Activated CD8-positive, alpha-beta memory T cell treated with anti-CD3 and anti-CD28 coated beads for 1 hour (primary cell): ENCODE results near the gene PTBP1.
"Not testable (repeated sequence)": the region's sequence is repeated elsewhere in the genome, so short reads cannot be mapped to it uniquely, and the experiment has no call there.

ENCODE experiments used
- DNase-seq, 2 donors: peaks; one replicate each; pipeline ENCODE4 v3.0.0-alpha.2; 2020; ENCODE audit warnings: low read depth in 1 of 2; ENCODE audit errors: extremely low read depth in 1 of 2

Gene PTBP1

GRCh38 chr19:807627-808422 lies 10.6 kb downstream of the PTBP1 start:
- no peak for DNase-seq

- no peak for DNase-seq
Observed at GRCh38 chr19:808423-808775, 11.1 kb downstream of the PTBP1 start.

- DNase-seq: no peak
Observed at GRCh38 chr19:810077-810855, 13.0 kb downstream of the PTBP1 start.

GRCh38 chr19:810883-811489 lies 13.7 kb downstream of the PTBP1 start:
- DNase-seq: no peak

DNA sequence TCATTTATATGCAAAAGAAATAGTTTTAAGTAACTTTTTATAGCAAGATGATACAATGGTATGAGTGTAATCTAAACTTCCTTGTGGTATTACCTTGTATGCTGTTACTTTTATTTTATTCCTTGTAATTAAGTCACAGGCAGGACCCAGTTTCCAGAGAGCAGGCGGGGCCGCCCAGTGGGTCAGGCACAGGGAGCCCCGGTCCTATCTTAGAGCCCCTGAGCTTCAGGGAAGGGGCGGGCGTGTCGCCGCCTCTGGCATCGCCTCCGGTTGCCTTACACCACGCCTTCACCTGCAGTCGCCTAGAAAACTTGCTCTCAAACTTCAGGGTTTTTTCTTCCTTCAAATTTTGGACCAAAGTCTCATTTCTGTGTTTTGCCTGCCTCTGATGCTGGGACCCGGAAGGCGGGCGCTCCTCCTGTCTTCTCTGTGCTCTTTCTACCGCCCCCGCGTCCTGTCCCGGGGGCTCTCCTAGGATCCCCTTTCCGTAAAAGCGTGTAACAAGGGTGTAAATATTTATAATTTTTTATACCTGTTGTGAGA lies 14.3 kb downstream of the PTBP1 start:
- no peak for DNase-seq

GRCh38 chr19:812049-812746 lies 14.9 kb downstream of the PTBP1 start:
- DNase-seq: no peak

DNA sequence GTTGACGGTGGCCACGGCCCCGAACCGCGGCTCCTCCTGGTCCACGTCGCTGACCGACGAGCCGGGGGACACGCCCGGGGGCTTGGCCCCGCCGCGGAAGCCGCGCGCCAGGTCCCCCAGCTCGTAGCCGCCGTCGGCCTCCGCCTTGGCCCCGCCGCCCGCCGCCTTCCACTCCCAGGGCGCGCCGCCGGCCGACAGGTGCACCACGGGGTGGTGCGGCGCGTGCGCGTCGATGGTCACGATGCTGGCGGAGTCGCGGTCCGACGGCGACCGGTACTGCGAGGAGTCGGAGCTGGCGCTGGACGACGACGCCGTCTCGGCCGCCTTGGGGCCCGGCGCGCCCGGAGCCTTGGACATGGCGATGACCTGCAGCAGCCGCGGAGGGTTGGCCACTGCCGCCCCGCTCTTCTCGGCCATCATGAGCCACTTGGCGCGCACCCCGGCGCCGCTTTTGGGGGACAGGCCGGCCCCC lies 15.5 kb downstream of the PTBP1 start:
- no peak for DNase-seq

- no peak for DNase-seq
Observed at GRCh38 chr19:813219-814151, 16.2 kb downstream of the PTBP1 start.

DNA sequence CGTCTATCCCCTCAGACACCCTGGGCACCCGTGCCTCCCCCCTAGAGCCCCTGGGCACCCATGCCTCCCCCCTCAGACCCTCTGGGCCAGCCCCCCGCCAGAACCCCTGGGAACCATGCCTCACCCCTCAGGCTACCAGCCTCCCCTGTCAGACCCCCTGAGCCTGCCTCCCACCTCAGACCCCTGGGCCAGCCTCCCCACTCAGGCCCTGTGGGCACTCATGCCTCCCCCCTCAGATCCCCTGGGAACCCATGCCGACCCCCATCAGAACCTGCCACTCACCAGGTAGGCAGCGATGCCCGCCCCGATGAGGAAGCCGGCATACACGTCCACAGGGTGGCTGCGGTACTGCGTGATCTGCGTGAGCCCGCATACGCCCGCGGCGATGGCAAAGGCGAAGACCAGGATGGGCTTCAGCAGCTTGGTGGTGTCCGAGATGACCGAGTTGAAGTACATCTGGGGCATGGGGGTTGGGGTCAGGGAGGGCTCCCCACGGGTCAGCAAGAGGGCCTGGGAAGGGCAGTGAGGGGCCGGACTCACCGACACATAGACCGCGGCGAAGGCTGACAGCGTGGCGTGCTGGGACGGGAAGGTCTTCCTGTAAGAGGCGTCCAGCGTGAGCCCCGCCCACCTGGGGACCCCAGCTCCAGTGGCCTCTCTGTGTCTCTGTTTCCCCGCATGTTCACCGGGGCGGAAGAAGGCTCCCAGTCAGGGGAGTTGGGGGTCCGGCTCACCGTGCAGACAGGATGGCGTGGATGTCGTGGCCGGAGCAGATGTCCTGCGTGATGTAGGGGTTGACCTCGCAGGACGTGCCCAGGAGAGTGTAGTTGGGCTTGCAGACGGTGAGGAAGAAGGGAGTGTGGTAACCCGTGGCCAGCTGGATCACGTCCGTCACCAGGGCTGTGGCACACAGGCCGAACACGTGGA lies 17.2 kb downstream of the PTBP1 start:
- no peak for DNase-seq

DNA sequence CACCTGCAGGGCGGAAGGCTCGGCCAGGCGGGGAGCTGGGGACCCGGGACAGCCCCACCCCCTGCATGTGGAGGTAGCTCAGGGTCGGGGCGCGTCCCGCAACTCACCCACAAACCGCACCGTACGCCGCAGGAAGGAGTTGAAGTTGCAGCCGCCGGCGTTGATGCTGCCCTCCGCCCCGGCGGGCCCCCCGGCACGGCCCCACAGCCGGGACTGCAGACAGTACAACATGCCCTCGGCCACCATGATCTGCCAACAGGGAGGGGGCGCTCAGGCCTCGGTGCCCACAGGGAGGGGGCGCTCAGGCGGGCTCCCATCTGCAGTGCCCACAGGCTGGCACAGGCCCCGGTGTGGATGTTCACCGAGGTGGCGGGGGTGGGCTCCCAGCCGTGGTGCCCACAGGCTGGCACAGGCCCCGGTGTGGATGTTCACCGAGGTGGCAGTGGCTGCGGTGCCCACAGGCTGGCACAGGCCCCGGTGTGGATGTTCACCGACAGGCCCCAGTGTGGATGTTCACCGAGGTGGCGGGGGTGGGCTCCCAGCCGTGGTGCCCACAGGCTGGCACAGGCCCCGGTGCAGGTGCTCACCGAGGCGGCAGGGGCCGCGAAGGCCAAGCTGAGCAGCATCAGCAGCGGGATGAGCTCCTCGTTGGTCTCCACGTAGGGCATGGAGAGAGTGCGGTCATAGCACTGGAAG lies 18.0 kb downstream of the PTBP1 start:
- no peak for DNase-seq

DNA sequence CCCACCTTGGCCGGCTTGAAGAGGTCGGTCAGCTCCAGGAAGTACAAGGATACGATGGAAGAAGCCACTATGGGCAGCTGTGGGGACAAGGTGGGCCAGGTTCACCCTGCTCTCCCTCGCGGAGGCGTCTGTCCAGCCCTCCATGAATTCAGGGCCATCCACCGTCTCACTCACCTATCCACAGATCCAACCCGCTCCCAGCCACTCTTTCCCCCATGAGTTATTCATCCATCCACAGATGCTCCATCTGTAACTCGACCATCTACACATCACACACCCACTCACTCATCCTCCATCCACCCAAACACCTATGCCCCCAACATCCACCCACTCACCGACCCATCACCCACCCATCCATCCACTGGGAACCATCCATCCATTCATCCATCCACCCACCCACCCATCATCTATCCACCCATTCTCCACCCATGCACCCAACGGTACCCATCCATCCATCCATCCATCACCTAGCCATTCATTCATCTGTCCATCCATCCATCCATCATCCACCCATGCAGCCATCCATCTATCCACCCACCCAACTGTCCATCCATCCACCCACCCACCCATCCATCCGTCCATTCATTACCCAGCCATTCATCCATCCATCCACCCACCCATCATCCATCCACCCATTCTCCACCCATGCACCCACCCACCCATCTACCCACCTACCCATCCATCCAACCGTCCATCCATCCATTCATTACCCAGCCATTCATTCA lies 18.7 kb downstream of the PTBP1 start:
- DNase-seq: no peak

DNA sequence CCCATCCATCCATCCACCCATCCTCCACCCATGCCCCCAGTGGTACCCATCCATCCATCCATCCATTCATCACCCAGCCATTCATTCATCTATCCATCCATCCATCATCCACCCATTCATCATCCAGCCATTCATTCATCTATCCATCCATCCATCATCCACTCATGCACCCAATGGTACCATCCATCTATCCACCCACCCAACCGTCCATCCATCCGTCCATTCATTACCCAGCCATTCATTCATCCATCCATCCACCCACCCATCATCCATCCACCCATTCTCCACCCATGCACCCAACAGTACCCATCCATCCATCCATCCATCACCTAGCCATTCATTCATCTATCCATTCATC lies 19.2 kb downstream of the PTBP1 start:
- no peak for DNase-seq

DNA sequence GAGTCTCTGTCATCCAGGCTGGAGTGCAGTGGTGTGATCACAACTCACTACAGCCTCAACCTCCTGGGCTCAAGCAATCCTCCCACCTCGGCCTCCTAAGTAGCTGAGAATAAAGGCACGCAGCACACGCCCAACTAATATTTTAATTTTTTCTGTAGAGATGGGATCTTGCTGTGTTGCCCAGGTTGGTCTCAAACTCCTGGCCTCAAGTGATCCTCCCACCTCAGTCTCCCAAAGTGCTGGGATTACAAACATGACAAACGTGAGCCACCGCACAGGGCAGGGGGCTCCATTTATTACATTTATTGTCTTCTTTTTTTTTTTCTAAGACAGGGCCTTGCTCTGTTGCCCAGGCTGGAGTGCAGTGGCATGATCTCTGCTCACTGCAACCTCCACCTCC lies 23.0 kb downstream of the PTBP1 start:
- not testable (repeated sequence) for DNase-seq

DNA sequence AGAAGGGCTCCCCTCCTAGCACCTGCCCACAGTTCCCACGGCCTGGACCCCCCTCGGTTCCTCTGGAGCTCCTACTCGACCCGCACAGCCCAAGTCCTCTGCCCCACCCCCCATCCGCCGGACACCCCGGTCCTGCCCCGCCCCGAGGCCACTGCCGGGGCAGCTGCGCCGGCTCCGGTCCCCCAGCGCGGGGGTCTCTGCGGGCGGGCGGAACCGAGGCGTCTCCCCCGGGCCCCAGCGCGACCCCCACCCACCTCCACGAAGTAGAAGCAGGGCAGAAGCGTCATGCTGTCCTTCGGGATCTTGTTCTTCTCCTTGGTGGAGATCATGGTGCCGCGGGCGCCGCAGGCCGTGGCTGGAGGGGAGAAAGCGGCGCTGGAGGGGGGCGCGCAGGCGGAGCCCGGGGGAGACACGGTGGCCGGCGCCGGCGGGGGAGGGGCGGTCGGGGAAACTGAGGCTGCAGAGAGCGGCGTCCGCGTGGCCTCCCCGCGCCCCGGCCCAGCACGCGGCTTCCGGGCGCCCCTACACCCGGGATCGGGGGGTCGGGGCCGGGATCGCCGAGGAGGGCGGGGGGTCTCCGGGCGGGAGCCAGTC lies 24.1 kb downstream of the PTBP1 start:
- no peak for DNase-seq

DNA sequence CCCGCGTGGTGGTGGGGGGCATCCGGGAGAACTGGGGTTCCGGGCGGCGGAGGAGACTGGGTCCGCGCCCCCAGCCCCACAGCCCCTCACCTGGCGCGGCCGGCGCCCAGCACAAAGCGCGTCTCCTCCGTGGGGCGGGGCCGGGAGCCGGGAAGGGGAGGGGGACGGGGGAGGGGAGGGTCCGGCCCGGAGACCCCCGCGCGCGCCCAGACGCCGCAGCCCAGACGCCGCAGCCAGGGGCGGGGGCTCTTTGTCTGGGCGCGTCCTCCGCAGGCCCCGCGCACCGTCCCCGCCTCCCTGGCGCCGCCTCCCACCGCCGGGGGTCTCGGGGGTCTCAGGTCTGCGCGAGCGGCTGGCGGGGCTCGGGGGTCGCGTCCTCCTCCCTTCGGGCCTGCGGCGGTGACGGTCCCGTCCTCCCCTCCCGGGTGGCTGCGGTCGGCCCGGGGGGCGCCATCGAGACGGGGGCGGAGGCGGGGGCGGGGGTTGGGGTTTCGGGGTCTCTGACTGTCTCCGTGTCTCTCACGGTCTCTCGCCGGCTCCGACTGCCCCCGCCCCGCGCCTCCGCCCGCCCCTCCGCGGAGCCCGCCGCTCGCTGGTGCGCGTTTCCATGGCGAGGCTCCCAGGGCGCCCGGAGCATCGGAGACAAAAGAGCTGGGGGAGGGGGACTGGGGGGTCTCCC lies 24.7 kb downstream of the PTBP1 start, which contains the start of gene PLPPR3:
Gene PLPPR3, minus strand, starts transcription at position 131 of the 679 bp plus-strand sequence. CDS start 396 bp downstream, outside the sequence.
- no peak for DNase-seq

DNA sequence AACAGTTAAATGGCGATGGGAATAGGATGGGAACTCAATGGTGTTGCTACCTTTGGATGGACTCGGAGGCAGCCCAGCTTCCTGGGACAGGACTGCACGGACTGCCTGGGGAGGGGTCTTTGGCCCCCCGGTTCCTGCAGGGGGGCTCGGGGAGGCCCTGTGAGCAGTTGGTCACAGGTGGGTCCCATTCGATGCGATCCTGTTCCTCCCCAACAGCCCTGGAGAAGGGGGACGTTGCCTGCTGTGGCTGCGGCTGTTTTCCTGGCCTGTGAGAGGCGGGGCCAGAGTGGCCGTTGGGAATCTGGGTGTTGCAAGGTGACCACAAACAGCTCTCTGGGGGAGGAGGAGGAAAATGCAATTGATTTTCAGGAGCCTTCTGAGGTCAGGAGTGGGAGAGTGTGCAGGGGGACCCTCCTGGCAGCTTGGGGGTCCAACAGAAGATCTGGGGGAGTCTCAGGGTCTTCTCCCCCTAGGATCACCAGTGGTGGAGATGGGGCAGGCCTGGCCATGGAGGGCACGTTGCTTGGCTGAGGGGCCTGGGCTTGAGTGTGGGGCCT lies 26.4 kb downstream of the PTBP1 start:
- no peak for DNase-seq
